Activated T-helper 1 cell treated with Interleukin-2 at 50 U/mL for 16 hours (primary cell): ENCODE results near the gene PGBD4.

Source experiments
- DNase-seq: peaks from one replicate; pipeline ENCODE4 v3.0.0-alpha.2; 2020; ENCODE audit warnings: low read depth

Gene PGBD4

DNA sequence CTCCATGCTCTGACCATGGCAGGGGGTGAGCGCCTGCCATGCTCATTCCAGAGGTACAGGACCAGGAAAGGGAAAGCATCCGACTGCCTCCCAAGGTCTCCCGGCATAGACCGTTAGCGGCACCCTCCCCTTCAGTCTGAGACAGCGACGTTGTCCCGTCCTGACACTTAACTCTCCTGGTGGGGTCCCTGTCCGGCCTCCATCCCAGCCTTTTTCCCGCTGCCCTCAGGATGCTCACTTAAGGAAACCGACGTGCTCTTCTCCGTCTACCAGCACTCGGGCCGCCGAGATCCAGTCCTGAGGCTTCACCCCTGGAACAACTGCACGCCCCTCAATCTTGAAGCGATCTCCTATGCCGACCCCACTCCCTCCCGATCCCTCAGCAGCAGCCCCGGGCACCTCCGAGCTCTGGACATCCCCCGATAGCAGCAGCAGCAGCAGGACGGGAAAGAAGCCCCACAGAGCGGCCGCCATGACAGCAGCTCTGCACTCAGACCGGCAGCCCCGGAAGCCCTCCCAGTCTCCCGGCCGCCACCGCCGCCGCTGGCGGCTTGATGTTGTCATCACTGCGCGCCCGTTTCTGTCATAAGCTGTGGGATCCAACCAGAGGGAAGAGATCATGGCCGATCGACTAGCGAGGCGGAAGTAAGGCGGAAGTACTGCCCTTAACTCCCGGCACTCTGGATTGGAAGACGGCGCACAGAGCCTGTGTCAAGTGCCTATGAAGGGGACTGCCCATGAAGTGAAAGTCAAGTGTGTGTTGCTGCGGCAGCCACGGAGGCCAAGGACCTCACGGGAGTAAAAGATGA is at the start of gene PGBD4, which contains the start of gene EMC7:
TSS of gene PGBD4 (plus strand) at position 718 of the 809 bp plus-strand sequence. CDS start 449 bp downstream, outside the sequence.
TSS of gene EMC7 (minus strand) at position 497 of the 809 bp plus-strand sequence. CDS start at position 474, 23 bp downstream.
- peak; percentile 99 for DNase-seq

- DNase-seq, result no peak
These were observed 47.7 kb upstream of the PGBD4 start for GRCh38 chr15:34054081-34054707.

- DNase-seq, result no peak
These were observed 45.9 kb upstream of the PGBD4 start for GRCh38 chr15:34055868-34056595.

DNA sequence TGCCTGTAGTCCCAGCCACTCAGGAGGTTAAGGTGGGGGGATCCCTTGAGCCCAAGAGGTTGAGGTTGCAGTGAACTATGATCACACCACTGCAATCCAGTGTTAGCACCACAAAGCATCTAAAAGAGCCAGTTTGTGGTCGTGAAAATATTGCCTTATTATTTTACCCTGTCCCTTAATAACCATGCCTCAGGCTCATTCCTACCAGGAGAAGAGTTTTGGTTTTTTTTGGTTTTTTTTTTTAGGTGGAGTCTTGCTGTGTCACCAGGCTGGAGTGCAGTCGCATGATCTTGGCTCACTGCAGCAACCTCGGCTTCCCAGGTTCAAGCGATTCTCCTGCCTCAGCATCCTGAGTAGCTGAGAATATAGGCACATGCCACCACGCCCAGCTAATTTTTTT is 45.0 kb upstream of the PGBD4 start:
- DNase-seq, result no peak

DNA sequence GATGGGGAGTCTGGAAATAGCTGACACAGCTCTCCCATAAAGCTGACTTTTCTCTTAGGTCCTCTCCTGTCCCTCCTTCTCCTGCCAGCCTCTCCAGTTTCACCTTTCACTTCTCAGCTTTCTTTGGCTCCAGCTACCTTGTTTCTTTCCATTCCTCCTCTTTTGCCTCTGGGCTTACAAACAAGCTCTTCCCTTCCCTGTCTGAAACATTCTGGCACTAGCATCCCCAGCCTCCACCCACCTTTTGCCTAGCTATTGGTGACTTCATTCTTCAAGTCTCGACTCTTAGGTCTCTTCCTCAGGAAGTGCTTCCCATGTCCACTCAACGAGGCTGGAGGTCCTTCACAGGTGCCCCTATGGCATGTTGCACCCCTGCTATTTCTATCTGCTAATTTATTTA is 42.4 kb upstream of the PGBD4 start:
- no peak for DNase-seq

DNA sequence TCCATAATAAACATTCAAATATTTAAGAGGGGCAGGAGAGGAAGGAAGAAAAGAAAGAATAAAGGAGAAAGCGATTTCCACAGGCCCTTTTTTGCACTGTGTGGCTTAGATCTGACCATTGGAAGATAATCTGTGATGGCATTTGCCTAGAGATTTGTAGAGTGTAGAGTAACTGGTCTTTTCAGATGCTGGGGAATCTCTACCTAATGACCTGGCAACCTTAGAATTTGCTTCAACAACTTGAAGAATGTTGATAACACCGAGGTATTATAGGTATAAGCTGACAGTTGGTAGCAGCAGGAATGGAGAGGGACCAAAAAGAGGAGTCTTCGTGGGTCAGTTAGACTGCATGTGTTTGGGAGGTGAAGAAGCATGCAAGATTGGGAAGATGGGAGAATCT is 41.9 kb upstream of the PGBD4 start:
- no peak for DNase-seq

DNA sequence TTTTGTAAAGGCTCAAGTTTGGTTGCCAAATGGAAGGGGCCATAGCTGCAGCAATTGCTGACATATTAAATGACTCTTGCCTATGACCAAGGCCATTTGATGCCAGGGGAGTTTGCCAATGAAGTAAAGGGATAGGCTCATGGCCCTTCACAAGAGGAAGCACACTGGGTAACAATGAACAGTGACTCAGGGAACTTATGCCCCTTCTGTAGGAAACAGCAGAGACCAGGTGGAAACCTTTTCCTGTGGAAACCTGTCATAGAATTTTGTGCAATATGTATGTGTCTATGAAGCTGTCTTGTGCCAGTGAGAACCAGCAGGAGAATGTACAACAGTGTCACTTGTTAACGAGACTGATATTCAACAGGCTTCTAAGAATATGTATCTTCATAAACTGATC is 37.4 kb upstream of the PGBD4 start:
- no peak for DNase-seq

DNA sequence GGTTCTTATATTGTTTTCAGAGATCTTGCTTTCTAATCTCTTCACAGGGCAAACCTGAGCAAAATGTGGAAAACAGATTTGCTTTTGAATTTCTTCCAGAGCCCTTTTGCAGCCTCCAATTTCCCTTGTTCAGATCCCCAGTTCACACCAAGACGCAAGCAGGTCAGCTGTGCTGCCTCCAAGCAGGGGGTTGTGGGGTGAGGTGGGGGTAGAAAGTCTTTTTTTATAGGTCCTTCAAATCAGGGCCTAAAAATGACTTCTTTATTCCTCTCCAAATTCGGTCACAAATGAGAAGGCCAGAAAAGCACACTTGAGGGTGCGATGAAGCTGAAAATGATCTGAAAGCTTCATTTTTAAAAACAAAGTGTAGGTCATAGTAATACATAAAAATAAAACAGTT is 36.6 kb upstream of the PGBD4 start:
- DNase-seq, result no peak

DNA sequence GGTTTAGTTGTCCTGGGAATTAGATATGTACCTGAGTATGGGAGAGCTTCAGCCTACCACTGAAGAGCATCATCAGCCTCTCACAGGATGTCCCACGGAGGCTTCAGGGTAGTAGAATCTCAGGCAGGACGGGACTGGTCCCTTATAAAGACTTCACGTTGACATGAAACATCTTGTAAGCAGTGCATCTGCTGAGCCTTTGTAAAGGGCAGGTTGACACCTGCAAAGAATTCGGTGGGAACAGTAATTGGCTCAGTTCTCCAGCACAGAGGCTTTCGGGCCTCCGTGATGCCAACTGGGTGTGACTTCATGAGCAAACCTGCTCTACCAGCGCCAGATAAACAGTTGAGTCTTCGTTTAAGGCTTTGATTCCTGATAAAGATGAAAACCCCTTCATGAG is 35.9 kb upstream of the PGBD4 start:
- DNase-seq, result no peak

DNA sequence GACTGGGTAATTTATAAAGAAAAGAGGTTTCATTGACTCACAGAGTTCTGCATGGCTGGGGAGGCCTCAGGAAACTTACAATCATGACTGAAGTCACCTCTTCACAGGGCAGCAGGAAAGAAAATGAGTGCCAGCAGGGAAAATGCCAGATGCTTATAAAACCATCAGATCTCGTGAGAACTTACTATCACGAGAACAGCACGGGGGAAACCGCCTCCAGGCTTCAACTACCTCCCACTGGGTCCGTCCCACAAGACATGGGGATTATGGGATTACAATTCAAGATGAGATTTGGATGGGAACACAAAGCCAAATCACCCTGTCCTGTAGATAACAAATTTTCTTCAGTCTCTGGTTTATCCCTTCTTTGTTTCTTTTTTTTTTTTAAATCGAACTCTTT is 31.9 kb upstream of the PGBD4 start:
- no peak for DNase-seq

DNA sequence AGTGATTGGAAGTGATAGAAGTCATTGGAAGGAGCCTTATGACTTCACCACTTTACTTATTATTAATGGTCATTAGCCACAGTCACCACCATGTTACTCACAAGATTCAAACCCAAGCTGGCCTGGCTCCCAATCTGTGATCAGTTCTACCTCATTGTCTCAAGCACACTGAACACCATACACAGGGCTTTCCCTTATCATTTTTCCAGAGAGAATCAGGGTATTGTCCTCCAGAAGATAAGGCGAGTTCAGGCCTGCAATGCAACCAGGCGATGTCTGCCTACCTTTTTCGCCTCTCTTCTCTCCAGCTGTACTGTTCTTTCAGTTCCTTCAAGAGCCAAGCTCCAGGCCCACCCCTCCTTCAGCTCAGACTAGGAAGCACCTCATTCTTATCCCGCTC is 25.1 kb upstream of the PGBD4 start:
- no peak for DNase-seq

GRCh38 chr15:34078900-34079299 is 23.0 kb upstream of the PGBD4 start:
- no peak for DNase-seq

DNA sequence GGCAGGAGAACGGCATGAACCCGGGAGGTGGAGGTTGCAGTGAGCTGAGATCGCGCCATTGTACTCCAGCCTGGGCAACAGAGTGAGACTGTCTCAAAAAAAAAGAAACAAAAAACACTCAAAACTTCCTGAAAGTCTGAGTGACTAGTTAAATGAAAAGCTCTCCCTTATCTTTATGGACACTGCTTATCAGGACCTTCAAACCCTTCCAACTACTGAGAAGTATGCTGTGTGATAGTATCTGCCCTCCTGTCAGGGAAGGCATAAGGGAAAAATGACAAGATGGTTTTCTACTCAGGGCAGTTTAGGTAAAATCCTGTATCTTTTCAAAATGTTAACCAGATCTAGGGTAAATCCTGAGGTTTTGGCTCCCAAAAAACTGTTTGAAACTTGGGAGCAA is 22.0 kb upstream of the PGBD4 start:
- no peak for DNase-seq

GRCh38 chr15:34084086-34084485 is 17.8 kb upstream of the PGBD4 start:
- no peak for DNase-seq

DNA sequence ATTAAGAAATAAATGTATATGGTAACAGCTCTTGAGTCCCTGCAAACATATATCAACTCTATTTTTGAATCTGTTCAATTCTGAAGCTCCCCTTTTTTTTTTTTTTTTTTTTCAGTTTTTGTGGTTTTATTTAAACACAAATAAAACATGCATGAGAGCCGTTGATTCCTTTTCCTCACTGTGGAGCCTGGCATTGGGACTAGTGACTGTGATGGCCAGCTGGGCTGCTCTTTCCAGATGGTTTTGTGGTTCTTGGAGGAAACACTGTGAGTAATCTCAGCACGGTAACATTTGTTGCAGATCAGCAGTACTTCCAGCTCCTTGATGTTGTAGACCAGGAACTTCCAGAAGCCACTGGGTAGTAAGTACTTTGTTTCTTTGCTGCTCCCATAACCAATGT is 16.1 kb upstream of the PGBD4 start:
- DNase-seq, result no peak

DNA sequence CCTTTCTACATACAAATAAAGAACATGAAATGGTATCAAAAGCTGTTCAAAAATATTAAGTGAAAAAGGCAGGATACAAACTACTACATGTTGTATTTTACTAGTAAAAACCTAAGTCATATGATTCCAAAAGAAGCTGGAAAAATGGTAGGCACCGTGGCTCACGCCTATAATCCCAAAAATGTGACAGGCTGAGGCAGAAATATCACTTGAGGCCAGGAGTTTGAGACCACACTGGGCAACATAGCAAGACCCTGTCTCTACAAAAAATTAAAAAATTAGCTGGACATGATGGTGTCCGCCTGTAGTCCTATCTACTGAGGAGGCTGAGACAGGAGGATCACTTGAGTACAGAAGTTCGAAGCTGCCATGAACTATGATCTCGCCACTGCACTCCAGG is 2.0 kb upstream of the PGBD4 start:
- no peak for DNase-seq

GRCh38 chr15:34102175-34102925 is 467 bp downstream of the PGBD4 start:
- DNase-seq, result no peak

- no peak for DNase-seq
These were observed 4.5 kb downstream of the PGBD4 start for GRCh38 chr15:34106423-34106822.

GRCh38 chr15:34107315-34107714 is 5.4 kb downstream of the PGBD4 start:
- no peak for DNase-seq

GRCh38 chr15:34109797-34110663 is 8.1 kb downstream of the PGBD4 start:
- DNase-seq, result no peak

DNA sequence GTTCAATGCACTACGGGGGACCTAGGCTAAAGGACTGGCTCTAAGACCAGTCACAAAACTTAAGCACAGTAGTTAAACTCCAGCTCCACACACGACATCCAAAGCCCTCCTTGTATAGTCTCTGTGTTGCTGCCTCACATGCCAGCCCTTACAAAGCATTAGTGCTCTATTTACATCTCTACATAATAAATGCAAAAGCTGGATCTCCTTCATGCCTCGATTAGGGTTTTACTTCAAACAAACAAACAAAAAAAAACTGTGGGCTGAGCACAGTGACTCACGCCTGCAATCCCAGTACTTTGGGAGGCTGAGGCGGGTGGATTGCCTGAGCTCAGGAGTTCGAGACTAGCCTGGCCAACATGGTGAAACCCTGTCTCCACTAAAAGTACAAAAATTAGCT is 9.6 kb downstream of the PGBD4 start:
- no peak for DNase-seq
